GM10248 (cell line): Measurements from ENCODE around the gene TULP1.
A peak's percentile ranks its signal among the peaks of the same experiment; 100 is the strongest.

Experiments
- CTCF ChIA-PET: fragments of 300-600 bp; sonication (Branson Sonifier 250); formaldehyde crosslinking; extraction: SDS; loops from one replicate; lab custom pipeline; 2021; ENCODE audit warnings: antibody characterized with exemption; lab: Yijun Ruan, JAX
- POLR2A ChIA-PET: fragments of 350-650 bp; sonication (Branson Sonifier 250); formaldehyde crosslinking; extraction: SDS; loops from one replicate; lab custom pipeline; 2020; ENCODE audit warnings: antibody characterized with exemption; lab: Yijun Ruan, JAX
- DNase-seq: peaks from one replicate; pipeline ENCODE4 v3.0.0; 2012; ENCODE audit errors: extremely low spot score
- CTCF ChIP-seq: IDR thresholded peaks from 2 replicates; pipeline ENCODE4 v1.5.1; 2012; ENCODE audit warnings: mild to moderate bottlenecking, low read depth; ENCODE audit errors: extremely low read depth, missing control alignments, control extremely low read depth

TULP1 gene

GRCh38 chr6:35503534-35503933 is 9.2 kb downstream of the TULP1 start:
- no peak for DNase-seq
- ChIA-PET CTCF (interaction anchor here (1.5 to 2.8 kb wide), 2 partner anchors 27 to 233 kb away, joined by 3 to 9 read pairs; partner anchors contain the start of gene ARMC12), POLR2A (no interaction called here)
- TF ChIP-seq CTCF: no peak

GRCh38 chr6:35501784-35502183 is 10.9 kb downstream of the TULP1 start:
- no peak for TF ChIP-seq CTCF
- no peak for DNase-seq
- CTCF ChIA-PET: interaction anchor here (0.7 to 1.6 kb wide), 2 partner anchors 20 to 1712 kb away, joined by 3 read pairs; no protein-coding TSS in a partner anchor
- POLR2A ChIA-PET: no interaction called here

GRCh38 chr6:35500782-35501181 is 11.9 kb downstream of the TULP1 start:
- POLR2A ChIA-PET: no interaction called here
- CTCF ChIA-PET: interaction anchor here (1.3 kb wide), 1 partner anchor 21 kb away, joined by 3 read pairs; no protein-coding TSS in a partner anchor
- no peak for DNase-seq
- no peak for TF ChIP-seq CTCF

- no peak for TF ChIP-seq CTCF
- POLR2A ChIA-PET: no interaction called here
- DNase-seq: no peak
- CTCF ChIA-PET: interaction anchor here (0.8 kb wide), 1 partner anchor 10 kb away, joined by 3 read pairs; no protein-coding TSS in a partner anchor
These were observed 13.3 kb downstream of the TULP1 start for GRCh38 chr6:35499372-35499771.

GRCh38 chr6:35498422-35499067 is 14.2 kb downstream of the TULP1 start:
- POLR2A ChIA-PET: no interaction called here
- no peak for TF ChIP-seq CTCF
- CTCF ChIA-PET: interaction anchor here (0.7 to 1.2 kb wide), 3 partner anchors 27 to 205 kb away, joined by 3 read pairs; partner anchors contain the start of gene RPL10A
- no peak for DNase-seq

- ChIA-PET POLR2A (no interaction called here), CTCF (interaction anchor here (0.7 to 1.2 kb wide), 3 partner anchors 26 to 204 kb away, joined by 3 read pairs; partner anchors contain the start of gene RPL10A)
- DNase-seq: peak; percentile 58
- no peak for TF ChIP-seq CTCF
These were observed 14.9 kb downstream of the TULP1 start for GRCh38 chr6:35497571-35498421.
